GM10266 (cell line): ENCODE results near the gene RRP1.
"Not testable (repeated sequence)": the region's sequence is repeated elsewhere in the genome, so short reads cannot be mapped to it uniquely, and the experiment has no call there.

Source experiments
- DNase-seq: peaks from one replicate; pipeline ENCODE4 v3.0.0; 2012; ENCODE audit errors: extremely low spot score
- CTCF ChIP-seq: IDR thresholded peaks from 2 replicates; pipeline ENCODE4 v1.5.1; 2012; ENCODE audit warnings: mild to moderate bottlenecking, low read depth; ENCODE audit not compliant: control insufficient read depth, insufficient read depth; ENCODE audit errors: missing control alignments

Gene RRP1

GRCh38 chr21:43819511-43820405 lies 30.4 kb downstream of the RRP1 start:
- TF ChIP-seq CTCF: no peak

GRCh38 chr21:43820466-43820865 lies 31.1 kb downstream of the RRP1 start:
- TF ChIP-seq CTCF: no peak
- no peak for DNase-seq

More at GRCh38 chr21:43819511-43820405, 30.4 kb downstream of the RRP1 start:
- DNase-seq: no peak

- DNase-seq: not testable (repeated sequence)
These were observed 32.8 kb downstream of the RRP1 start for GRCh38 chr21:43822166-43822565.

GRCh38 chr21:43822741-43823140 lies 33.4 kb downstream of the RRP1 start:
- not testable (repeated sequence) for DNase-seq

GRCh38 chr21:43824333-43825241 lies 35.2 kb downstream of the RRP1 start:
- no peak for TF ChIP-seq CTCF
- DNase-seq: no peak

GRCh38 chr21:43825242-43825935 lies 36.0 kb downstream of the RRP1 start:
- DNase-seq: no peak
- no peak for TF ChIP-seq CTCF

GRCh38 chr21:43825936-43826622 lies 36.7 kb downstream of the RRP1 start:
- TF ChIP-seq CTCF: no peak
- peak; percentile 9 for DNase-seq
